HPDE6-E6E7 (cell line): Measurements from ENCODE around the gene PPP1R16B.
A peak's percentile ranks its signal among the peaks of the same experiment; 100 is the strongest.

Experiments used
- DNase-seq: peaks from one replicate; pipeline ENCODE4 v3.0.0; 2011; ENCODE audit warnings: missing footprints; ENCODE audit errors: extremely low spot score

PPP1R16B gene

GRCh38 chr20:38877483-38877882 is 72.0 kb downstream of the PPP1R16B start:
- DNase-seq, result no peak

GRCh38 chr20:38878866-38879265 is 73.4 kb downstream of the PPP1R16B start:
- no peak for DNase-seq

DNA sequence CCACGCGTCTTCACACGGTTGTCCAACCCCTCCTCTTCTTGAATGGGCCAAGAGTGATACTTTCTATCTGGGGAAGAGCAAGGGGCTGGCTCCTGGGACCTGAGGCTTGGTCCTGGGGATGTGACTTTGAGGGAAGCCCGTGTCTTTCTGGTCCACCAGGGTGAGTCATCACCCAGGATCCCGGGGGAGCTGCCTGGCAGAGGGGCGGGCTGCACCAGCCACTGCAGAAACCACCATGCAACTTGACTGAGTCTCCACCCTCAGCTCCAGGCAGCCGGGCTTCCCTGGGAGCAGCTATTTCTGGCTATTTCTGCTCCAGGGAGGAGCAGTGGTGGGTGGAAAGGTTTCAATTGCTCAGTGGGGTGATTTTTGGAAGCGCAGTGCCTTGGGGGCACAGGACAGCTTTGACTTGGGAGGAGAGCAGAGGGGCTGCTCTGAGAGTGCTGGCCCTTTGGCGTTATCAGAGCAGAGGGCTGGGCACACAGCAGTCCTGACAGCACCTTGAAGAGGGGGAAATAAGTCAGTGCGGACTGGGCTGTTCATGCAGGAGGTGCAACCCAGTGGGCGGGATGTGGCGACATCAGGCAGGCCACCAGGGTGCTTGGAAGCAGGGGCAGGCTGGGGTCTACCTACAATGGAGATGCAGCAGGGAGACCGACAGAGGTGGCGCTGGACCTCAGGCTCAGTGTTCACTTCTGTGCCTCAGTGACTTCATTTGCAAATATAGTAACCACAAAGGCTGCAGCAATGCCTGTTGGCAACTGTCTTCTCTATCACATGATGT is 75.6 kb downstream of the PPP1R16B start:
- no peak for DNase-seq

- DNase-seq, result no peak
Measured at GRCh38 chr20:38881806-38882440, 76.4 kb downstream of the PPP1R16B start.

GRCh38 chr20:38882600-38882999 is 77.1 kb downstream of the PPP1R16B start:
- DNase-seq, result no peak

DNA sequence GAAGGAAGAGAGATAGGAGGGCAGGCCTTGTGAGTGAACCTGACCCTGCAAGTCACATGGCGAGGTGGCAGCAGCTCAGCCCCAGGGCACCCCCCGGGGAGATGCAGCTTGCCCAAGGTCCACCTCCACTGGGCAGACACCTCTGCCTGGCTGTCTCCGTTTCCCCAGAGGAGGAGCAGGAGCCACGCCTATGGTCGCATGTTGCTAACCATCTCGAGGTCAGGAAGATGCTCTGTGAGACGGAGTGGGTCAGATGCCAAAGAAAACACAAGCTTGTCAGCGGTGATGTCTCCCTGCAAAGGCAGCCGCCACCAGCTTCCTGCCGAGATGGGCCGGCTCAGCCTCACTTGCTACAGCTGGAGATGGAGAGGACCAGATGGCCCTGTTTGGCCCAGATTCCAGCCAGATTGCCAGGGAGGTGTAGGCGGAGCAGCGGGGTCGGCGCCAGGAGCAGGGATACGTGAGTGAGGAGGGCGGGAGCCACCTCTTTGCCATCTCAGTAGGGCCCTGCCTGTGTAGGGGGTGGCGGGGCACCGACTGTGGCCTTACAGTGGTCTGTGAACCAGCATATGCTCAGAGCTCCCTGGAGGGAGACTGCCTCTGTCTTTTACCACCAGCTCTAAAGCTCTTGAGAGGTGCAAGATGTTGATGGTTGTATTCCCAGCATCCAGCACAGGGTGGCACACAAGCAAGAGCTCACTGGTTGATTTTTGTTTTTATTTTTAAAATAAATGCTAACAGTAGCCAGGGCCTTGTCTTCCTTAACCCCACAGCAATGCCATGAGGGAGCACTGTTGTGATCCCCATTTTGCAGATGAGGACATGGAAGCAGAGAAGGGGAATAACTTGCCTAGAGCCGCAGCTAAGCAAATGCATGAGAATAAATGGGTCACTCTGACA is 77.8 kb downstream of the PPP1R16B start:
- DNase-seq, result no peak

DNA sequence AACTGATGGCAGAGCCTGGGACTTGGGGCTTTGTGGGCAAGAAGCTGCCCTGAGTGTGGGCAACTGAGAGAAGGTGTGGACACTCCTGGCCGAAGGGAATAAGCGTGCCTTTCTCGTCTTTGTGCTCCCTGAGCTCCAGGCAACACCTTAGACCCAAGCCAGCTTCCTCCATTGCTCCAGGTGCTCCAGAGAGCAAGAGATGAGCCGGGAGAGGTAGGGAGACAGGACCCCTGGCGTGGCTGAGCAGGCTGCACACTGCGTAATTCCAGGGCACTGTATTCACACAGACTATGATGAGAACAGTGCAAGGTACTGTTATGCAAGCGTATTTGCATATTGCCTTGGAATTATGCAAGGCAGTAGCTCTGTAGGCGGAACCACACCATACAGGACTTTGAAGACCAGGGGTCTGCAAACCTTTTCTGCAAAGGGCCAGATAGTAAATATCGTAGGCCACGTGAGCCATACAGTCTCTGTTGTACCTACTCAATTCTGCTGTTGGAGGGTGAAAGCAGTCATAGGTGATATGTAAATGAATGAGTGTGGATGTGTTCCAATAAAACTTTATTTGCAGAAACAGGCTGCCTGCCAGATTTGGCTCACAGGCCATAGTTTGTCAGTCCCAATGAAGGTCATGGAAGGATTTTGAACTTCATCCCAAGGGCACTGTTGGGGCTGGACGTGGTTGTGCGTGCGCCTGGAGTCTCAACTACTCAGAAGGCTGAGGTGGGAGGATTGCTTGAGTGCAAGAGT is 78.7 kb downstream of the PPP1R16B start:
- DNase-seq, result no peak

DNA sequence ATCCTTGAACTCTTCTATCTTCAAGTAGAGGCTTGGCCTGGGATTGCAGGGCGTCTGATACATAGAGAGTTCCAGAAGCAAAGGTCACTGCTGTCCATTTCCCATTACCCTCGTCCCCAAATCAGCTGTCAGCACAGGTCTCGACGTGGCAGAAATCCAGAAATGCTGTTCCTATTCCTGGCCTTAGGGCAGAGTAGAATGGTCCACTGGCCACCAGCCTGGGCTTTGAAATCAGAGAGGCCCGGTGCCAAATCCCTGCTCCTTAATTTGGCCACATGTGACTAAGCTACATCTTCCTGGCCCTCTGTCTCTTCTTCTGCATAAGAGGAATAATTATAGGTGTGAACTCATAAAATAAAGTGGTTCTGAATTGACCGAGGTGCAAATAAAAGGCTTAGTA is 79.9 kb downstream of the PPP1R16B start:
- no peak for DNase-seq

DNA sequence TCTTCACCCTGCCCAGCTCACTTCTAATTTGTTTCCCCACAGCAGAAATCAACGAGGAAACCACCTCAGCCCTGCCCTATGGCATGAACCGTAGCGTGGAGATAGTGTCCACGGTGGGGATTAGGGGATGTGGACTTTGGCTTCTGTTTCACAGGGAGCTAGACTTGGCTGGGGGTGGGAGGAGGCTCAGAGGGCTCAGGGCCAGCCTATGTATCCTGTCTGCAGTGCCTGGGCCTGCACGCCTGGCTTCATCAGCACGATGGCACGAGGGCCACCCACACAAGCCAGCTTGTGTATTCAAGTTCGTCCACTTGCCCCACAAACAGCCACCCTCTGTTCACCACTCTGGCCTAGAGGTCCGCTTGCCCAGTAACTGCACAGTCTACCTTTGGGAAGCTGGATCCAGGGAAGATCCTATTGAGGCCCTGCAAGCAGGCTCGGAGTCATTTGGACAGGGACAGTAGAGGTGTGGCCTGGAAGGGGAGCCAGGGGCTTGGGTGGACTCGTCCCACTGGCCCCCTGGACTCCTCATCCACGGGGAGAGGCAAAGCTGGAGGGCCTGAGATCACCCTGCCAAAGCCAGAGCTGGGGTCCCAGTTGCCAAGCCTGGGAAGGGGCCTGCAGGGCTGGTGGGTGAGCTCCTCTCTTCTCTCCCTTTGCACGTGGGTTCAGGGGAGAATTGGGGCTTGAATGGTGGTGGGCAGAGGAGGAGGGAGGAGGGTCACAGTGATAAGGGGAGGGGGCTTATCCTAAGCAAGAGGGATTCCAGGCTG is 82.7 kb downstream of the PPP1R16B start:
- DNase-seq, result no peak

GRCh38 chr20:38889050-38889449 is 83.6 kb downstream of the PPP1R16B start:
- DNase-seq, result no peak

DNA sequence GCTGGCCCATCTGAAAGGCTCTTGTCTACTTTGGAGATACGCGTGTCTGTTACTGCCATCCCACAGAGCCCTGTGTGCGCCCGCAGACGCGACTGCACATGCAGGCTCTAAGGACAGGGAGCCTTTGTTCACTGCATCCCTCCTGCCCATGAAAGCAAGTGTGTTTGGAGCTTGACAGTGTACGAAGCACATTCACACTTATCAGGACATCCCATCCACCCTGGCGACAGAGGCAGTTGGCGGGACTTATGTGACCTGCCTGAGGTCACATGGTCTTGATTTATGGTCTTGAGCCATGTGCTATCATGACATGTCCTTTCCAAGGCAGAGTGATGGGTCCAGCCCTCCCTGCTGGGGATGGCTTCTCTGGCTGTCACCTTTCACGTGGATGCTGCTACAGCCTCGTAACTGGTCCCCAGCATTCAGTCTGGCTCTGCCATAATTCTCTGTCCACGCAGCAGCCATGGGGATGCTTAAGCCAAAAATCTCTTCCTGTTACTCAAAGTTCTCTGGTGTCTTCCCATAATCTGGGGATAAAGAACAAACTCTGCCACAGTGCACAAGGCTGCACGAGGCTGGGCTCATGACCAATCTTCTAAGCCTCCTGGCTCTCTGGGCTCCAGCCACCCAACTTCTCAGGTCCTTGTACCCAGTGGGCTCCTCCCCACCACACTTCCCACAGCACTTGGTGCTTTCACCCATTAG is 84.4 kb downstream of the PPP1R16B start:
- no peak for DNase-seq

- no peak for DNase-seq
Measured at GRCh38 chr20:38890497-38890818, 85.0 kb downstream of the PPP1R16B start.

DNA sequence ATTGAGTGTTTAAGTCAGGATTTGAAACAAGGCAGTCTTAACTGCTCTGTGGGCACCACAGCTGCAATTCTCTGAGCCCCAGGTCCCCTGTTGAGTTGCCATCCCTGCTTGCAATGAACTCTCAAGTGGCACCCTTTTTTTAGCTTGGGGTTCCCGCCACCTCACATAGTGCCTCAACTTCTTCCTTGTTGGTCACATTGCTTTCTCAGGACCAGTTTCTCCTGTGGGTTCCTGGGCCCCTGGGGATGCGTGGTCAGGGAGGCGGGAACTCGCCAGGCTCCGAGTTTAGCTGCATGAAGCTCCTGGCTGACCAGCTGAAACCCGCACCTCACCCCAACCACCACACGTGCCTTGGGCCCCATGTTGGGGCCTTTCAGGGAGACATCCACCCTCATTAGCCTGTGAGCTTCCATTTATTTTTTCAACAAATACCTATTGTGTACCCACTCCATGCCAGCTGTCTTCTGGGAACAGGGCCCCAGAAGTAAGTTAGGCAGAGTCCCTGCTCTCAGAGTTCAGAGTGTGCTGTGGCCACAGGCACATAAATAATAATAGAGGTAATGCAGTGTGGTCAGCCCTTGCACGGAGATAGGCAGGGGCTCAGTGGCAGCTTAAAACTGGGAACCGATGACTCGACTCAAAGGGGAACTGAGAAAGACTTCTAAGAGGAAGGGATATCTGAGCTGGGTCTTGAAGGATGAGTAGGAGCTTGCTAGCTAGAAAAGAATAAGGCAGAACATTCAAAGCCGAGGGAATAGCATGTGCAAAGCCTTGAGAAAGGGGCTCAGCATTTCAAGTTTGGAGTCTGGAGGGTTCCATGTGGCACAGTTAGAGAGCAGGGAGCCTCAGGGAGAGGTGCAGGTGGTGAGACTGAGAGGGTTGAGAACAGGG is 86.8 kb downstream of the PPP1R16B start:
- no peak for DNase-seq

DNA sequence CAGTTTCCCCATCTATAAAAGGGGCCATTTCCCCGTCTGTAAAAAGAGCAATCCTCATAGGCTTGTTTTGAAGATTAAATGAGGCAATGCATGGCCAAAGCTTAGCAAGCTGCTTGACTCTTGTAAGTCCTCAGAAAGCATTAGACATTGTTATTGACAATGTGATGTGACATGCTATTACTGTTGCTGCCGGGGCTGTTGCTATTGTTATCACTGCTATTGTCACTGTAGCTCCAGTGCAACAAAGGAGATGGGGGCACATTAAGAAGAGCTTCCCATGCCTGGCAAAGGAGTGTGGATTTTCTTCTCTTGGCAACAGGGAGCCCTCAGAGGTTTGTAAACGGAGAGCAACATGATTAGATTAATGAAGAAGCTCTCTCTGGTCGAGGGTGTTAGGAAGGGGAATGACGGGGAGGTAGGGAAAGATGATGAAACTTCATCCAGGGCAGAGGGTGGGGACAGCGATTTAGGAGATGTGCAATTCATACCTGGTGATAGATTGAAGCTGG is 87.6 kb downstream of the PPP1R16B start:
- DNase-seq, result no peak

DNA sequence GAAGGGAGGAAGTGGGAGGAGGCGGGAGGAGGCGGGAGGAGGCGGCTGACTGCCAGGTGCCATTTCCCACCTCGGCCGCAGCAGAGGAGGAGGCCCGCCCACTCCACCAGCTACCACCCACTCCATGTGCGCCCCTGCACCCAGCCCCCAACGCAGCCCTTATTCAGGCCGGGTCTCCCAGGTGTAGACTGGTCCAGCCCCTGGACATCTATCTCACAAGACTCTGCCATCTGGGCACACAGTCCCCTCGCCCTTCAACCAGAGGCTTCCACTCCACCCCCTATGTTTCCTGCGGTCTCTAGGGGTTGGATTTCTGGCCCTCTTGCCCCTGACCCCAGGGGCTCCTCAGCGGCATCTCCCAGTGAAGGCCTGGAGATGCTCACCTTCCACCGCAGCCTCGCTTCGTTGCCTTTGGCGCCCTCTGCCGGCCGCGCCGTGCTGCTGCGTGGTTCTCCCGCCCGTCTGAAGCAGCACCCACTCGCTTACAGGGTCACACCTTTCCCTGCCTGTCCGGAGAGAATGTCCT is 88.1 kb downstream of the PPP1R16B start:
- DNase-seq, result peak; percentile 92

DNA sequence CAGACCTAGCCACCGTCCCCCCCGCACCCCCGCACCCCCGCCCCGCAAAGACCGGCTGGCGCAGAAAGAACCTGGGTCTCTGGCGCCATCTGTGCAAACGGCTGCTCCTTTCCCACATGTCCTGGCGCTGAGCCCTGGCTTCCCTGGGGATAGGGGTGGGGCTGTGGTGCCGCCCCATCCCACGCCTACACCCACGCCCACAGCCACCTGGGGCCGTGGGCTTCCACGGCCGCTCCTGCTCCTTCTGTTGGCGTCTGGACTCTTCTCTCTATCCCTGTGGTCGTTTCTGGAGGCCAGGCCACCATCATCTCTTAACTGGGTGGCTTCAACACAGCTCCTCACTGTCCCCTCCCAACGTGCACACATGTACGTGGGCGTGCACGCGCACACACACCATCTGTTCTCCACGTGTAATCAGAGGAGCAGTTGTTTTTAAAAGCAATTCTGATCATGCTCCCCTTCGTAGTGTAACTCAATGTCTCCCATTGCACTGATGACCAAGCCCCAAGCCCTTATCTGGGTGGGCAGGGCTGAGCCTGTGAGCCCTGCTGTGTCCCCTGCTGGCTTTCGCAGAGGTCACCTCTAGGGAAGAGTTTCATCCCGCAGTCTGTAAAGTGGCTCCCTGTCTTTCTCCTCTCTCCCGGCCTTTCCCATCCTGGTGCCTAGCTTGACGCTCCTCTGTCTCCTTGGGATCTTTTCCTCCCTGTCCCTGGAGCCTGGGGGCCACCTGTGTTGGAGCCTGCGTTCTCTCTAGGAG is 88.8 kb downstream of the PPP1R16B start:
- DNase-seq, result peak; percentile 58

DNA sequence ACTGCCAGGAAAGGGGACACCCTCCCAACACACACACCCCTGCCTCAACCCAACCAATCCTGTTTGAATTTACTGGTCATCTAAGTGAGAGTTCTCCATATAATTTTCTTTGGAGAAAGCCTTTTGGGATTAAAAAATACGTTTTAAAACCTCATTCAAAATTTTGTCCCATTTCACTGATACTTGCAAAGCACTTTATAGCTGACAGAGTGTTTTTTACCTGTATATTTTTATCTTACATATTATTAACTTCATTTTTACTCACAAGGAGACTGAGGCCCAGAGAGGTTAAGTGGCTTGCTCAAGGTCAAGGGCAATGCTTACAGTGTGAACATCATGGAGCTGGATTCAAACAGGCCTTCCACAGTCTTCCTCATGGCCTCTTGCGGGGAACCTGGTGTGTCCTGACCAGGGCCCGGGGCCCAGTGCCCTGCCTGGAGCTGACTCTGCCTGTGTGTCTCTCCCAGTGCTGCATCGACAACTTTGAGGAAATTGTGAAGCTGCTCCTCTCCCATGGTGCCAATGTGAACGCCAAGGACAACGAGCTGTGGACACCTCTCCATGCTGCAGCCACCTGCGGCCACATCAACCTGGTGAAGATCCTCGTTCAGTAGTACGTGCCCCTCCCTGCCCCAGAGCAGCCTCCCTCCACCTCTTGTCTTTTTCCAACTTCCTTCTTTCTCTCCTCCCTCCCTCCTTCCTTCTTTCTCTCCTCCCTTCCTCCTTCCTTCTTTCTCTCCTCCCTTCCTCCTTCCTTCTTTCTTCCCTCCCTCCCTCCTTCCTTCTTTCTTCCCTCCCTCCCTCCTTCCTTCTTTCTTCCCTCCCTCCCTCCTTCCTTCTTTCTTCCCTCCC is 89.8 kb downstream of the PPP1R16B start:
- DNase-seq, result no peak
